Measurements from ENCODE around the gene SEC22A. TPM values are rescaled to one million over a fixed set of nuclear protein-coding genes. Genes with fewer than 3 reads are reported as not detected.

Gene SEC22A
- total RNA-seq, 1 donor from 2014 or later, result 15.9 TPM

DNA sequence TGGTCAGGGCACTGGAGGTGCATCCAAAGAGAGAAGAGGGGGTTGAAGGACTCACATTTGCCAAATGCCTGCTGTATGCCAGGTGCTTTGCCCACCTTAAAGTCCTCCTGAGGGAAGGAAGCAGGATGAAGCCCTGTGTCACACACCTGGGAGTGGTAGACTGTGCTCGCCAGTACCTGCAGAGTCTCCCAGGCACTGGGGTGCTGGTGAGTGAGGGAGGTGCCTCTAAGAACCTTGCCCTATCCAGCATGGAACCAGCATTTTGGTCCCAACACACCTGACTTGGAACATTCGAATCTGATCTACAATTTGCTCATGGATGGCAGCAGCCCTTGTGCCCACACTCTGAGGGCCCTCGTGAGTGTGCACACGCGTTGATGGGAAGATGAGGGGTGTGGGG is 76.7 kb downstream of the SEC22A start:
- no peak for ATAC-seq (ENCODE audit: low read depth)
- DNase-seq, result no peak
- H3K27ac Mint-ChIP-seq, result no peak overlapping the region
- H3K4me3 Mint-ChIP-seq, result no peak overlapping the region
- no peaks in the 10 kb centered on the region for H3K4me1 Mint-ChIP-seq
- intact Hi-C loops (cut with micrococcal nuclease), result no loop called here
- TF ChIP-seq, protein P1, sequence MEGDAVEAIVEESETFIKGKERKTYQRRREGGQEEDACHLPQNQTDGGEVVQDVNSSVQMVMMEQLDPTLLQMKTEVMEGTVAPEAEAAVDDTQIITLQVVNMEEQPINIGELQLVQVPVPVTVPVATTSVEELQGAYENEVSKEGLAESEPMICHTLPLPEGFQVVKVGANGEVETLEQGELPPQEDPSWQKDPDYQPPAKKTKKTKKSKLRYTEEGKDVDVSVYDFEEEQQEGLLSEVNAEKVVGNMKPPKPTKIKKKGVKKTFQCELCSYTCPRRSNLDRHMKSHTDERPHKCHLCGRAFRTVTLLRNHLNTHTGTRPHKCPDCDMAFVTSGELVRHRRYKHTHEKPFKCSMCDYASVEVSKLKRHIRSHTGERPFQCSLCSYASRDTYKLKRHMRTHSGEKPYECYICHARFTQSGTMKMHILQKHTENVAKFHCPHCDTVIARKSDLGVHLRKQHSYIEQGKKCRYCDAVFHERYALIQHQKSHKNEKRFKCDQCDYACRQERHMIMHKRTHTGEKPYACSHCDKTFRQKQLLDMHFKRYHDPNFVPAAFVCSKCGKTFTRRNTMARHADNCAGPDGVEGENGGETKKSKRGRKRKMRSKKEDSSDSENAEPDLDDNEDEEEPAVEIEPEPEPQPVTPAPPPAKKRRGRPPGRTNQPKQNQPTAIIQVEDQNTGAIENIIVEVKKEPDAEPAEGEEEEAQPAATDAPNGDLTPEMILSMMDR (IDR thresholded peaks at IDR 0.05), result no peak
- H3K27me3 Mint-ChIP-seq, result no peaks in the 10 kb centered on the region
- no peaks in the 10 kb centered on the region for H3K9me3 Mint-ChIP-seq
- CTCF ChIA-PET, result no interaction called here
- no peaks in the 10 kb centered on the region for H3K36me3 Mint-ChIP-seq (ENCODE audit: low read depth)
- POLR2A ChIA-PET, result no interaction called here

DNA sequence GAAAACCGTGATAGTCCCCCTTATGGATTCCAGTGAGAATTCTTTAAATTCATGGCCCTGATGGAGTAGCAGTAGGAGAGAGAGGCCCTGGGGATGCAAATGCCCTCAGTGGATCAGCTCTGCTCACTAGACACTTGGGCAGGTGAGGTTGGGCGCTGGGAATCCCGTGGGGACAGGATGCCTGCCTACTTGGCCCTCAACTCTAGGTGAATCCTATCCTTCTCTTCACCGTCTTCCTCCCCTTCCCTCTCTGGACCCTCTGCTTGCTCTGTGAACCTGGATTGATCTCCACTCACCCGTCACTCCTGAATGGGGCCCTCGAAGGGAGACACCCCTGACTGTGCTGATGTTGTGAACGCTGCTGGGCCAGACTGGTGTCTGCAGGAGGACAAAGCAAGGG is 77.4 kb downstream of the SEC22A start:
- no peak overlapping the region for H3K27ac Mint-ChIP-seq
- no peaks in the 10 kb centered on the region for H3K36me3 Mint-ChIP-seq (ENCODE audit: low read depth)
- CTCF ChIA-PET, result no interaction called here
- DNase-seq (no peak), ATAC-seq (ENCODE audit: low read depth) (no peak)
- H3K27me3 Mint-ChIP-seq, result no peaks in the 10 kb centered on the region
- TF ChIP-seq, protein P1 (IDR thresholded peaks at IDR 0.05), result no peak
- no peaks in the 10 kb centered on the region for H3K9me3 Mint-ChIP-seq
- intact Hi-C loops (cut with micrococcal nuclease), result no loop called here
- H3K4me3 Mint-ChIP-seq, result no peak overlapping the region
- no peaks in the 10 kb centered on the region for H3K4me1 Mint-ChIP-seq
- POLR2A ChIA-PET, result no interaction called here

DNA sequence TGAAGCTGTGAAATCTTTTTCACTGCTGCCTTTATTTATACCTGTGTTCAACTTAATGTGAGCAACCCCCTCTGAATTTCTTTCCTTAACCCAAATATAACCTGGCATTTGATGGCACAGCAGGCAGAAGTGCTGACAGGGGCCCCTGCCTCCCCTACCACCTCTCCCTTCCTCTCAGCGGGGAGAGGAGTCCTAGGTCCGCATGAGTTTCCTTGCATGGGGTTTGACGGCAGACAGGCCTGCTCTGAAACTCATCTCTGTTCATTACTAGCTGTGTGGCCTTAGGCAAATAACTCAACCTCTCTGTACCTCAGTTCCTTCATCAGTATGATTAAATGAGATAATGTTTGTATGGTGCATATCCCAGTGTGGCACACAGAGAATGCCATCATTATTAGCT is 79.7 kb downstream of the SEC22A start:
- DNase-seq, result no peak

DNA sequence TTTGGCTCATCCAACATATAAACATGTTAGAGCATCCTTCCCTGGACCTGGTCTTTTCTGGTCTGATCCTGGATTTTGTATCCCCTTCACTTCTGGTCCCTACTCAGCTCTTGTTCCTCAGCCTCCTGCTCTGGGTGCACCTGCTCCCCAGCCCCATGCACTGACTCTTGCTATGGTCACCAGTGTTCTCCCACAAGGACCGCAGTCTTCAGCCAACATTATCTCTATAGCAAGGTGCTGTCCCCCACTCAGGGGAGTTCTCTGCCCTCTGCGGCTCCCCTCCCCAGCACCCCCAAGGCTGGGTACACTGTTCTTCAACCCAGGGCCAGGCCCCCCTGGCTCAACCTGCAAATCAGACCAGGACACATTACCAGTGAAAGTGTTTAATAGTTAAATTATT is 80.2 kb downstream of the SEC22A start:
- no peaks in the 10 kb centered on the region for H3K9me3 Mint-ChIP-seq
- no peak for ATAC-seq (ENCODE audit: low read depth)

More for the DNA sequence above, 79.7 kb downstream of the SEC22A start:
- Mint-ChIP-seq H3K9me3 (no peaks in the 10 kb centered on the region), H3K4me3 (no peak overlapping the region), H3K36me3 (ENCODE audit: low read depth) (no peaks in the 10 kb centered on the region), H3K4me1 (no peaks in the 10 kb centered on the region), H3K27ac (no peak overlapping the region), H3K27me3 (no peaks in the 10 kb centered on the region)
- intact Hi-C loops (cut with micrococcal nuclease), result no loop called here
- ChIA-PET CTCF (no interaction called here), POLR2A (no interaction called here)
- TF ChIP-seq, protein P1 (IDR thresholded peaks at IDR 0.05), result no peak
- ATAC-seq (ENCODE audit: low read depth), result no peak

DNA sequence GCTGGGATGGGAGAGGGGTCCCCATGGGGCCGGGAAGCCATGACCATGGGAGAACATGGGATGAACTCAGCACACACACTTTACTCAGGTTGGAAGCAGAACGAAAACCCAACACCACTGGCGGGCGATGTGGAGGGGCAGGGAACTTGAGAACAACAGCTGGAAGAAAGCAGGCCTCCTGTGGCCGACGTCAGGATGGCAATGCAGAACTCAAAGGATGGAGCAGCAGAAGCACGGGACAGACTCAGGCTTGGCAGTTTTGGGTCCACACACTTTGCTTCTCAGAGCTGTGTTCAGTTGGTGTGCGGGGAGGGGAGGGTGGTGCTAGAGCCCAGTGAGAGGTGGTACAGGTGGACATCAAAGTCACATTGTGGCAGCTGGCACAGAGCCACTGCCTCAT is 80.7 kb downstream of the SEC22A start:
- Mint-ChIP-seq H3K36me3 (ENCODE audit: low read depth) (no peaks in the 10 kb centered on the region), H3K27me3 (no peaks in the 10 kb centered on the region), H3K9me3 (no peaks in the 10 kb centered on the region), H3K27ac (no peak overlapping the region), H3K4me3 (no peak overlapping the region), H3K4me1 (no peaks in the 10 kb centered on the region)
- POLR2A ChIA-PET, result no interaction called here
- no peak for DNase-seq
- CTCF ChIA-PET, result no interaction called here
- TF ChIP-seq, protein P1 (IDR thresholded peaks at IDR 0.05), result no peak
- no peak for ATAC-seq (ENCODE audit: low read depth)
- intact Hi-C loops (cut with micrococcal nuclease), result no loop called here

More for the DNA sequence above, 80.2 kb downstream of the SEC22A start:
- Mint-ChIP-seq H3K4me1 (no peaks in the 10 kb centered on the region), H3K27ac (no peak overlapping the region), H3K27me3 (no peaks in the 10 kb centered on the region), H3K4me3 (no peak overlapping the region), H3K36me3 (ENCODE audit: low read depth) (no peaks in the 10 kb centered on the region)
- ChIA-PET CTCF (no interaction called here), POLR2A (no interaction called here)
- intact Hi-C loops (cut with micrococcal nuclease), result no loop called here
- TF ChIP-seq, protein P1 (IDR thresholded peaks at IDR 0.05), result no peak
- DNase-seq, result no peak
